ENCODE results near the gene CDKN2AIPNL. TPM values are rescaled to one million over a fixed set of nuclear protein-coding genes. Genes with fewer than 3 reads are reported as not detected.

Gene CDKN2AIPNL
- polyA plus RNA-seq, 1 of the 3 experiments (the other 2 are of a cell fraction), result 23.3 TPM

- no peak overlapping the region for H3K9ac ChIP-seq
- ChIA-PET CTCF (no interaction called here), POLR2A (no interaction called here)
- no peaks in the 10 kb centered on the region for H3F3A ChIP-seq (replicated peaks; ENCODE audit: insufficient read depth)
- no peak overlapping the region for H3K27ac ChIP-seq (ENCODE audit: low read depth in 2 of 2, low read length in 1 of 2)
- H3K79me2 ChIP-seq (ENCODE audit: insufficient read depth), result peaks cover 12% of the 10 kb centered on the region; the same call in 1 of the 2 replicates
- no peaks in the 10 kb centered on the region for H4K20me1 ChIP-seq (ENCODE audit: insufficient read depth)
- TF ChIP-seq TAF1 (IDR thresholded peaks at IDR 0.05; ENCODE audit: borderline replicate concordance, low read depth, low read length) (no peak), TCF12 (IDR thresholded peaks at IDR 0.05) (no peak), CTCF (IDR thresholded peaks at IDR 0.05) (no peak), TEAD4 (IDR thresholded peaks at IDR 0.05; ENCODE audit: borderline replicate concordance, insufficient read depth) (no peak), ELF1 (IDR thresholded peaks at IDR 0.05) (no peak), JUND (IDR thresholded peaks at IDR 0.05) (no peak), SIN3A (IDR thresholded peaks at IDR 0.05; ENCODE audit: borderline replicate concordance, low read depth, low read length) (no peak), FOXJ3 (CRISPR knock-in tag; IDR thresholded peaks at IDR 0.05) (no peak), USF2 (IDR thresholded peaks at IDR 0.05; ENCODE audit: borderline replicate concordance, low read depth, low read length) (no peak), RCOR1 (IDR thresholded peaks at IDR 0.05; ENCODE audit: low read length) (no peak), EZH2phosphoT487 (IDR thresholded peaks at IDR 0.05; ENCODE audit: borderline replicate concordance, low read depth) (no peak), PBX3 (IDR thresholded peaks at IDR 0.05) (no peak), POLR2AphosphoS5 (IDR thresholded peaks at IDR 0.05; ENCODE audit: low read depth, low read length) (no peak), REST (IDR thresholded peaks at IDR 0.05; ENCODE audit: low read depth, low read length) (no peak), FOSL2 (IDR thresholded peaks at IDR 0.05; ENCODE audit: borderline replicate concordance, low read depth) (no peak)
- WGBS (ENCODE audit: low lambda C conversion rate), result 95% methylated on average over 5 of the region's 5 CpGs
- H3K9me3 ChIP-seq, result no peaks in the 10 kb centered on the region
- H3K9me2 ChIP-seq, result no peaks in the 10 kb centered on the region
- H2AFZ ChIP-seq (ENCODE audit: low read depth), result no peak overlapping the region
- DNase-seq, result no peak
- H3K4me1 ChIP-seq (ENCODE audit: control insufficient read depth in 1 of 2, insufficient read depth in 2 of 2, low read depth in 1 of 2, low read length in 1 of 2), result no peaks in the 10 kb centered on the region
- no peak overlapping the region for H3K4me2 ChIP-seq
- peaks cover 0 to 6% of the 10 kb centered on the region in 2 experiments for H3K36me3 ChIP-seq (replicated peaks in 1 of 2; ENCODE audit: control insufficient read depth in 1 of 2, insufficient read depth in 2 of 2, low read length in 1 of 2)
- no peaks in the 10 kb centered on the region for H3K27me3 ChIP-seq (ENCODE audit: insufficient read depth)
- no peak overlapping the region for H3K4me3 ChIP-seq (ENCODE audit: low read depth in 2 of 2, low read length in 1 of 2)
Observed at GRCh38 chr5:134355681-134356080, 56.0 kb downstream of the CDKN2AIPNL start.

Other genes starting within 250 kb of the CDKN2AIPNL start
- 407 and 428 TPM in 2 replicates for gene SKP1, start 234.9 kb downstream of the CDKN2AIPNL start, polyA plus RNA-seq (2012; rRNA removed)
- 146 and 163 TPM in 2 replicates for gene PPP2CA, start 185.8 kb downstream of the CDKN2AIPNL start, polyA plus RNA-seq (2012; rRNA removed)
- gene CDKL3, start 44.7 kb downstream of the CDKN2AIPNL start, polyA plus RNA-seq (2012; rRNA removed), result 1.4 and 1.9 TPM in 2 replicates
- 24.3 and 28.0 TPM in 2 replicates for gene UBE2B, start 40.3 kb downstream of the CDKN2AIPNL start, polyA plus RNA-seq (2012; rRNA removed)
- gene JADE2, start 113.8 kb upstream of the CDKN2AIPNL start, polyA plus RNA-seq (2012; rRNA removed), result 25.7 and 26.5 TPM in 2 replicates
- 14.1 and 20.3 TPM in 2 replicates for gene SAR1B, start 220.9 kb upstream of the CDKN2AIPNL start, polyA plus RNA-seq (2012; rRNA removed)
- 7.4 and 9.9 TPM in 2 replicates for gene SEC24A, start 236.9 kb upstream of the CDKN2AIPNL start, polyA plus RNA-seq (2012; rRNA removed)

Data from SK-N-SH (cell line).